Measurements from ENCODE around the gene KRTAP10-4. TPM values are rescaled to one million over a fixed set of nuclear protein-coding genes. Genes with fewer than 3 reads are reported as not detected.

Gene KRTAP10-4
- total and polyA plus RNA-seq, 2 of the 4 experiments (the other 2 are of a cell fraction): not detected

DNA sequence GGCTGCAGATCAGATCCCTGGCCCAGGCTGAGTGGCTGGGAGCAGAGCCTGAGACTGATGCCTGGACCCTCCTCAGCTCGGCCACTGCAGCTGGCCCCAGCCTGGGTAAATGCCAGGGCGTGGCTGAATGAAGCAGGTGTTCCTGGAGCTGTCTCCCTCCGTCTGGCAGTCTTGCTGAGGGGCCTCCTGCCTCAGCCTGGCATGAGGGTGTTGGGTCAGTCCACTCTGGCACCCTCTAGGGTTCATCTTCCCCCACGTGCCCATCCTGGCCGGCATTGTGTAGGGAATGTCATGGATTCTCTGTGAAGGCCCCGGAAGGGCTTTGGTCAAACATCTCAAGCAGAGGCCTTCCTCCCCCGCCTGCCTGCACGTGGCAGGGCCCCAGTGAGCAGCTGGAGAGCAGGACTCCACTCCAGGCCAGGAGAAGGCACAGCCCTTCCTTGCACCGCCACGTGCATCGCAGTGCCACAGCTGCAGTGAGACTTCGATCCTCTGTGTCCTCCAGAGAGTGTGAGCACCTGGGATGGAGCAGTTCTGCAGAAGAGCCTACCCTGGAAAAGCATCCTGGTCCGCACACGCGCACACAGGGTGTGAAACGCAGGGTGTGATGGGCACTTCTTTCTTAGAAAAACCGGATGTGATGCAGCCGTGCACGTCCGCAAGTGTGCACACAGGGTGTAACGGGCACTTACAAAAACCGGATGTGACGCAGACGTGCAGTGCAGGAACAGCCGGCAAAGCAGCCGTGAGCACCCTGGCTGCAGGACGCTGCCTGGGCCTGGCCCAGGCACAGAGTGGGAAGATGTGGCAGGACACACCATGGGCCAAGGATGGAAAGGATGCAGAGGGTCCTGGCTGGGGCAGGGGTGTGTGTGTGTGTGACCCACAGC is 4.6 kb upstream of the KRTAP10-4 start:
- no peak overlapping the region for H3K14ac ChIP-seq (replicated peaks; ENCODE audit: low read depth, low read length)
- peaks cover 3% of the 10 kb centered on the region; the same call in 1 of the 2 replicates for H3K27me3 ChIP-seq (ENCODE audit: control insufficient read depth, insufficient read depth, low read length)
- peaks cover 4% of the 10 kb centered on the region for H3K9me3 ChIP-seq (ENCODE audit: control insufficient read depth, insufficient read depth, low read length)
- POLR2A ChIA-PET (ENCODE audit: unreplicated experiment): no interaction called here
- no peak overlapping the region for H2BK5ac ChIP-seq (ENCODE audit: low read depth, low read length, poor library complexity, severe bottlenecking)
- H3K9ac ChIP-seq (ENCODE audit: low read depth, low read length): no peak overlapping the region
- DNase-seq (no peak), ATAC-seq (ENCODE audit: low read depth) (no peak)
- H3K4me2 ChIP-seq (ENCODE audit: low read depth, low read length): no peak overlapping the region
- intact Hi-C loops (cut with micrococcal nuclease): no loop called here
- no peak overlapping the region for H3K4me3 ChIP-seq (ENCODE audit: insufficient read depth, low read depth, low read length)
- H2AK5ac ChIP-seq (ENCODE audit: low read depth, low read length): no peak overlapping the region
- dilution Hi-C loops (cut with HindIII; ENCODE audit: low sequenced_read_pairs, unreplicated experiment): no loop called here
- H3K27ac ChIP-seq (ENCODE audit: insufficient read depth, low read length): no peak overlapping the region
- H3K79me1 ChIP-seq (ENCODE audit: low read depth in 1 of 2, low read length in 2 of 2): no peaks in the 10 kb centered on the region
- no peak overlapping the region for H2BK15ac ChIP-seq (ENCODE audit: low read depth, low read length)
- no peak overlapping the region for H3K56ac ChIP-seq (ENCODE audit: extremely low read depth, insufficient read depth, low read length)
- no peaks in the 10 kb centered on the region for H4K20me1 ChIP-seq (ENCODE audit: insufficient read depth, low read length)
- H3K36me3 ChIP-seq (ENCODE audit: control insufficient read depth, insufficient read depth, low read length): no peaks in the 10 kb centered on the region
- TF ChIP-seq, protein P1, sequence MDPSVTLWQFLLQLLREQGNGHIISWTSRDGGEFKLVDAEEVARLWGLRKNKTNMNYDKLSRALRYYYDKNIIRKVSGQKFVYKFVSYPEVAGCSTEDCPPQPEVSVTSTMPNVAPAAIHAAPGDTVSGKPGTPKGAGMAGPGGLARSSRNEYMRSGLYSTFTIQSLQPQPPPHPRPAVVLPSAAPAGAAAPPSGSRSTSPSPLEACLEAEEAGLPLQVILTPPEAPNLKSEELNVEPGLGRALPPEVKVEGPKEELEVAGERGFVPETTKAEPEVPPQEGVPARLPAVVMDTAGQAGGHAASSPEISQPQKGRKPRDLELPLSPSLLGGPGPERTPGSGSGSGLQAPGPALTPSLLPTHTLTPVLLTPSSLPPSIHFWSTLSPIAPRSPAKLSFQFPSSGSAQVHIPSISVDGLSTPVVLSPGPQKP (IDR thresholded peaks at IDR 0.05; ENCODE audit: borderline replicate concordance, low read depth, low read length): no peak
- no peak for TF ChIP-seq MAFK (IDR thresholded peaks at IDR 0.05; ENCODE audit: low read depth, low read length)
- TF ChIP-seq, protein P2, sequence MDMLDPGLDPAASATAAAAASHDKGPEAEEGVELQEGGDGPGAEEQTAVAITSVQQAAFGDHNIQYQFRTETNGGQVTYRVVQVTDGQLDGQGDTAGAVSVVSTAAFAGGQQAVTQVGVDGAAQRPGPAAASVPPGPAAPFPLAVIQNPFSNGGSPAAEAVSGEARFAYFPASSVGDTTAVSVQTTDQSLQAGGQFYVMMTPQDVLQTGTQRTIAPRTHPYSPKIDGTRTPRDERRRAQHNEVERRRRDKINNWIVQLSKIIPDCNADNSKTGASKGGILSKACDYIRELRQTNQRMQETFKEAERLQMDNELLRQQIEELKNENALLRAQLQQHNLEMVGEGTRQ (IDR thresholded peaks at IDR 0.05; ENCODE audit: low read depth, low read length): no peak
- no peak for TF ChIP-seq FOS (IDR thresholded peaks at IDR 0.05; ENCODE audit: low read depth, low read length)
- TF ChIP-seq MXI1 (IDR thresholded peaks at IDR 0.05; ENCODE audit: borderline replicate concordance, low read depth, low read length): no peak
- TF ChIP-seq NFE2L2 (IDR thresholded peaks at IDR 0.05; ENCODE audit: low read depth, low read length): no peak
- TF ChIP-seq SMC3 (IDR thresholded peaks at IDR 0.05; ENCODE audit: low read depth, low read length): no peak
- no peak for TF ChIP-seq CHD1 (IDR thresholded peaks at IDR 0.05; ENCODE audit: low read depth, low read length)
- TF ChIP-seq CEBPB (IDR thresholded peaks at IDR 0.05; ENCODE audit: low read depth, low read length): no peak
- TF ChIP-seq RFX5 (IDR thresholded peaks at IDR 0.05; ENCODE audit: low read depth, low read length): no peak
- no peak for TF ChIP-seq MAZ (IDR thresholded peaks at IDR 0.05; ENCODE audit: borderline replicate concordance, low read depth, low read length)
- no peak for TF ChIP-seq BHLHE40 (IDR thresholded peaks at IDR 0.05; ENCODE audit: low read depth, low read length)
- no peak for TF ChIP-seq RCOR1 (IDR thresholded peaks at IDR 0.05; ENCODE audit: insufficient replicate concordance, low read length)
- TF ChIP-seq POLR2A (IDR thresholded peaks at IDR 0.05; ENCODE audit: low read depth, low read length): no peak
- H2AFZ ChIP-seq (replicated peaks; ENCODE audit: low read length, poor library complexity): no peak overlapping the region
- CTCF ChIA-PET: no interaction called here
- H2AK9ac ChIP-seq (replicated peaks; ENCODE audit: low read depth, low read length, poor library complexity): no peak overlapping the region
- H3K9me1 ChIP-seq (ENCODE audit: insufficient read depth, low read length): no peaks in the 10 kb centered on the region
- no peak overlapping the region for H3K23ac ChIP-seq (ENCODE audit: low read depth, low read length)
- no TSS peak for BruUV-seq (replicated peaks)
- no peak overlapping the region for H4K5ac ChIP-seq (ENCODE audit: low read depth, low read length)
- H3K4ac ChIP-seq (ENCODE audit: low read depth, low read length): no peak overlapping the region
- H4K91ac ChIP-seq (ENCODE audit: insufficient read depth, low read depth, low read length): no peak overlapping the region
- no peak overlapping the region for H2BK20ac ChIP-seq (ENCODE audit: low read depth, low read length)
- 68% methylated on average over 18 of the region's 27 CpGs; no CpG with 5 or more reads in 1 of the 2 experiments for WGBS, 2 experiments (ENCODE audit: extremely low coverage in 2 of 2, insufficient read length in 1 of 2)
- no peaks in the 10 kb centered on the region for H3K4me1 ChIP-seq (ENCODE audit: control insufficient read depth, insufficient read depth, low read length)
- H3K18ac ChIP-seq (ENCODE audit: low read depth, low read length): no peak overlapping the region
- no peak overlapping the region for H4K8ac ChIP-seq (ENCODE audit: low read depth in 2 of 2, low read length in 2 of 2)
- in situ Hi-C loops (cut with MboI; ENCODE audit: low sequenced_read_pairs): no loop called here
- H2BK120ac ChIP-seq (ENCODE audit: low read depth, low read length): no peak overlapping the region

Data from IMR-90 (cell line).